HG03460 (cell line): ENCODE data around the gene GPRIN3.

ENCODE experiments used
- ATAC-seq: cut with Tn5 transposase; IDR thresholded peaks from one replicate; pipeline ENCODE4 v1.9.1; 2021; ENCODE audit not compliant: unreplicated experiment

GPRIN3 gene

GRCh38 chr4:89307446-89308160, at the start of gene GPRIN3:
Gene GPRIN3, minus strand, starts transcription at chr4:89307800. Its CDS starts 57,690 bp downstream, at chr4:89250110.
- peak; percentile 70 for ATAC-seq

GRCh38 chr4:89357340-89357739, 49.7 kb upstream of the GPRIN3 start:
- no peak for ATAC-seq

- ATAC-seq, result no peak
Observed at GRCh38 chr4:89356086-89356485, 48.5 kb upstream of the GPRIN3 start.

- ATAC-seq, result no peak
Observed at GRCh38 chr4:89353514-89353913, 45.9 kb upstream of the GPRIN3 start.

- no peak for ATAC-seq
Observed at GRCh38 chr4:89352541-89352940, 44.9 kb upstream of the GPRIN3 start.

- ATAC-seq, result no peak
Observed at GRCh38 chr4:89351201-89351600, 43.6 kb upstream of the GPRIN3 start.

GRCh38 chr4:89347363-89348025, 39.9 kb upstream of the GPRIN3 start:
- no peak for ATAC-seq

- ATAC-seq, result no peak
Observed at GRCh38 chr4:89344571-89344970, 37.0 kb upstream of the GPRIN3 start.

GRCh38 chr4:89338206-89338605, 30.6 kb upstream of the GPRIN3 start:
- no peak for ATAC-seq

GRCh38 chr4:89337681-89338080, 30.1 kb upstream of the GPRIN3 start:
- no peak for ATAC-seq

- ATAC-seq, result no peak
Observed at GRCh38 chr4:89336818-89337420, 29.3 kb upstream of the GPRIN3 start.

- no peak for ATAC-seq
Observed at GRCh38 chr4:89334830-89335229, 27.2 kb upstream of the GPRIN3 start.

- ATAC-seq, result no peak
Observed at GRCh38 chr4:89334311-89334710, 26.7 kb upstream of the GPRIN3 start.

- ATAC-seq, result no peak
Observed at GRCh38 chr4:89331686-89332544, 24.3 kb upstream of the GPRIN3 start.

- no peak for ATAC-seq
Observed at GRCh38 chr4:89331197-89331596, 23.6 kb upstream of the GPRIN3 start.

- no peak for ATAC-seq
Observed at GRCh38 chr4:89329280-89329679, 21.7 kb upstream of the GPRIN3 start.

- ATAC-seq, result peak; percentile 94
Observed at GRCh38 chr4:89324671-89325070, 17.1 kb upstream of the GPRIN3 start.

GRCh38 chr4:89322671-89323070, 15.1 kb upstream of the GPRIN3 start:
- no peak for ATAC-seq

- no peak for ATAC-seq
Observed at GRCh38 chr4:89319756-89320155, 12.2 kb upstream of the GPRIN3 start.

- ATAC-seq, result peak; percentile 50
Observed at GRCh38 chr4:89316931-89317366, 9.3 kb upstream of the GPRIN3 start.

GRCh38 chr4:89316211-89316610, 8.6 kb upstream of the GPRIN3 start:
- no peak for ATAC-seq
